HG02852 (cell line): ENCODE measurements around the gene RHEBL1.

Experiments
- ATAC-seq: cut with Tn5 transposase; IDR thresholded peaks from one replicate; pipeline ENCODE4 v1.9.1; 2021; ENCODE audit warnings: mild to moderate bottlenecking, moderate library complexity; ENCODE audit not compliant: unreplicated experiment

RHEBL1 gene

GRCh38 chr12:49038291-49038955 is 31.4 kb downstream of the RHEBL1 start:
- no peak for ATAC-seq

- no peak for ATAC-seq
Observed at GRCh38 chr12:49037947-49038237, 31.9 kb downstream of the RHEBL1 start.

- ATAC-seq = no peak
Observed at GRCh38 chr12:49037111-49037946, 32.5 kb downstream of the RHEBL1 start.

- no peak for ATAC-seq
Observed at GRCh38 chr12:49036029-49036428, 33.8 kb downstream of the RHEBL1 start.

GRCh38 chr12:49034286-49034622 is 35.5 kb downstream of the RHEBL1 start:
- ATAC-seq = no peak

GRCh38 chr12:49033611-49034285 is 36.0 kb downstream of the RHEBL1 start:
- ATAC-seq = no peak

- no peak for ATAC-seq
Observed at GRCh38 chr12:49032679-49033447, 36.9 kb downstream of the RHEBL1 start.

- ATAC-seq = no peak
Observed at GRCh38 chr12:49032276-49032675, 37.5 kb downstream of the RHEBL1 start.

- ATAC-seq = no peak
Observed at GRCh38 chr12:49031573-49032161, 38.1 kb downstream of the RHEBL1 start.

- ATAC-seq = no peak
Observed at GRCh38 chr12:49030714-49031572, 38.8 kb downstream of the RHEBL1 start.

GRCh38 chr12:49030119-49030518 is 39.7 kb downstream of the RHEBL1 start:
- ATAC-seq = no peak

GRCh38 chr12:49028666-49029275 is 41.0 kb downstream of the RHEBL1 start:
- ATAC-seq = no peak

- ATAC-seq = no peak
Observed at GRCh38 chr12:49027846-49028555, 41.8 kb downstream of the RHEBL1 start.

- no peak for ATAC-seq
Observed at GRCh38 chr12:49026678-49027480, 42.9 kb downstream of the RHEBL1 start.

GRCh38 chr12:49026101-49026500 is 43.7 kb downstream of the RHEBL1 start:
- ATAC-seq = no peak

GRCh38 chr12:49025463-49025862 is 44.3 kb downstream of the RHEBL1 start:
- ATAC-seq = no peak

GRCh38 chr12:49024543-49024942 is 45.2 kb downstream of the RHEBL1 start:
- ATAC-seq = no peak

- no peak for ATAC-seq
Observed at GRCh38 chr12:49023812-49024211, 46.0 kb downstream of the RHEBL1 start.
